GM12878 (cell line): Measurements from ENCODE around the gene CASTOR1. TPM values are rescaled to one million over a fixed set of nuclear protein-coding genes. Genes with fewer than 3 reads are reported as not detected.

Experiments
- ATAC-seq: fragments of 200-7000 bp; cut with Tn5 transposase; 3 replicates; pipeline ENCODE4 v1.9.1; 2020; ENCODE audit warnings: mild to moderate bottlenecking, moderate library complexity
- BruUV-seq: library from RNA; stranded (reverse); fragments of 400-500 nt; replicated peaks from 2 replicates; lab custom pipeline; 2021; lab: Mats Ljungman, UMichigan
- CTCF ChIA-PET: fragments of 300-600 bp; sonication (Branson Sonifier 250); formaldehyde crosslinking; extraction: SDS; loops from one replicate; lab custom pipeline; 2021; ENCODE audit warnings: inconsistent platforms; lab: Yijun Ruan, JAX
- POLR2A ChIA-PET: fragments of 350-600 bp; formaldehyde crosslinking; extraction: SDS; loops from one replicate; lab custom pipeline; 2021; ENCODE audit warnings: inconsistent platforms; lab: Charles Lee
- RAD21 ChIA-PET: fragments of 300-600 bp; sonication (Branson Sonifier 250); formaldehyde crosslinking; loops from one replicate; lab custom pipeline; 2023; ENCODE audit warnings: antibody characterized with exemption; ENCODE audit not compliant: unreplicated experiment; lab: Charles Lee
- SMC1A ChIA-PET: fragments of 300-600 bp; sonication (Branson Sonifier 250); formaldehyde crosslinking; loops from one replicate; lab custom pipeline; 2023; ENCODE audit not compliant: unreplicated experiment, uncharacterized antibody; lab: Charles Lee
- DNase-seq: peaks from one replicate; pipeline ENCODE4 v3.0.0-alpha.2; 2011; ENCODE audit warnings: low read depth, low spot score
- FAIRE-seq: peaks from 3 replicates; lab custom pipeline; 2011; peaks lifted over from hg19 to GRCh38; lab: Jason Lieb, UNC
- H2AFZ ChIP-seq: 2 replicates; pipeline ENCODE4 v1.6.0; 2011; ENCODE audit warnings: low read depth, low read length, control low read depth; ENCODE audit not compliant: control insufficient read depth
- H3K27ac ChIP-seq: 2 replicates; pipeline ENCODE4 v1.5.1; 2011; ENCODE audit warnings: control low read depth; ENCODE audit not compliant: control insufficient read depth, insufficient read depth
- H3K27me3 ChIP-seq, 2 experiments: replicated peaks in 1 of 2; 2 replicates each; pipeline versions ENCODE4 v1.6.0 to v1.6.1; 2011; ENCODE audit warnings: low read length in 1 of 2; ENCODE audit not compliant: control insufficient read depth in 2 of 2, insufficient read depth in 2 of 2
- H3K36me3 ChIP-seq, 2 experiments: 2 replicates each; pipeline ENCODE4 v1.5.1; 2011; ENCODE audit warnings: low read length in 1 of 2; ENCODE audit not compliant: control insufficient read depth in 2 of 2, insufficient read depth in 2 of 2
- H3K4me1 ChIP-seq: 2 replicates; pipeline ENCODE4 v1.6.1; 2011; ENCODE audit warnings: mild to moderate bottlenecking, low read length, moderate library complexity, mixed read lengths; ENCODE audit not compliant: control insufficient read depth, insufficient read depth
- H3K4me2 ChIP-seq: 2 replicates; pipeline ENCODE4 v1.6.0; 2011; ENCODE audit warnings: control low read depth; ENCODE audit not compliant: control insufficient read depth, insufficient read depth
- H3K4me3 ChIP-seq: fragments of 200-600 bp; sonication (generic); 2 replicates; pipeline ENCODE4 v1.5.1; 2016
- H3K79me2 ChIP-seq: 2 replicates; pipeline ENCODE4 v1.6.0; 2011; ENCODE audit warnings: low read length; ENCODE audit not compliant: control insufficient read depth, insufficient read depth
- H3K9ac ChIP-seq: 2 replicates; pipeline ENCODE4 v1.8.0; 2011; ENCODE audit warnings: low read length, control low read depth, mixed read lengths; ENCODE audit not compliant: control insufficient read depth, insufficient read depth
- H3K9me3 ChIP-seq: replicated peaks from 3 replicates; pipeline ENCODE4 v1.5.1; 2011; ENCODE audit warnings: mild to moderate bottlenecking, low read length; ENCODE audit not compliant: control insufficient read depth, insufficient read depth
- H4K20me1 ChIP-seq: 2 replicates; pipeline ENCODE4 v1.6.0; 2011; ENCODE audit not compliant: control insufficient read depth, insufficient read depth
- BHLHE40 ChIP-seq, 2 experiments: fragments of 450-650 bp in 1 of 2; IDR thresholded peaks; 2 replicates each; pipeline ENCODE4 v1.6.1; 2011 to 2017; ENCODE audit warnings: low read depth in 2 of 2, borderline replicate concordance in 1 of 2, improper control_type of control experiment in 1 of 2, low read length in 1 of 2, mild to moderate bottlenecking in 1 of 2
- CHD2 ChIP-seq: IDR thresholded peaks from 2 replicates; pipeline ENCODE4 v1.6.1; 2011; ENCODE audit warnings: low read depth, low read length, improper control_type of control experiment, borderline replicate concordance
- EED ChIP-seq: sonication (generic); IDR thresholded peaks from 2 replicates; pipeline ENCODE4 v1.6.1; 2016; ENCODE audit warnings: antibody characterized with exemption, low read depth
- MEF2B ChIP-seq: fragments of 450-650 bp; IDR thresholded peaks from 2 replicates; pipeline ENCODE4 v1.6.1; 2018; ENCODE audit warnings: mild to moderate bottlenecking, moderate library complexity; ENCODE audit not compliant: partially characterized antibody, poor library complexity, severe bottlenecking
- NFXL1 ChIP-seq: fragments of 450-650 bp; IDR thresholded peaks from 2 replicates; pipeline ENCODE4 v1.6.1; 2017; ENCODE audit warnings: antibody characterized with exemption, mild to moderate bottlenecking, borderline replicate concordance
- POLR2A ChIP-seq: IDR thresholded peaks from 2 replicates; pipeline ENCODE4 v1.6.1; 2011; ENCODE audit warnings: low read depth, mild to moderate bottlenecking, low read length
- WGBS: methylation state at CpG from one replicate; pipeline ENCODE4 v1.1.6; 2016; ENCODE audit warnings: low lambda C conversion rate; ENCODE audit not compliant: insufficient replicate concordance, insufficient coverage; ENCODE audit errors: missing lambda C conversion rate; 5-methylcytosine and 5-hydroxymethylcytosine counted together
- in situ Hi-C: fragments of 300-500 bp; cut with MboI; formaldehyde crosslinking; loops from 9 replicates; pipeline ENCODE4 v1.14.3; 2018; ENCODE audit warnings: mixed read lengths
- intact Hi-C: fragments of 100-400 bp; cut with micrococcal nuclease; formaldehyde crosslinking; loops from one replicate; pipeline ENCODE4 v1.14.2; 2022; ENCODE audit not compliant: unreplicated experiment
- polyA plus RNA-seq, 11 experiments: library from polyadenylated mRNA; depleted of rRNA in 4 of 11; unstranded in 6 of 11; stranded (reverse) in 5 of 11; fragments of >200 nt; fragmentation: Nextera tagmentation in 4 of 11; fragmentation: Illumina TruSeq in 1 of 11; extraction: Ambion mirVana in 4 of 11; extraction: Trizol in 1 of 11; gene quantifications; 1 replicate in 1 of 11; 2 replicates in 10 of 11; pipeline versions ENCODE4 v1.2.1 to v1.2.3, GENCODE V29; 2011 to 2016; ENCODE audit warnings: inconsistent platforms in 2 of 11, missing spikeins in 2 of 11, low read depth in 1 of 11
- total RNA-seq, 4 experiments: library from RNA; depleted of rRNA in 3 of 4; stranded (reverse); fragments of >200 nt in 3 of 4; fragmentation: Illumina TruSeq in 1 of 4; extraction: Trizol in 1 of 4; gene quantifications; 2 replicates each; pipeline versions ENCODE4 v1.2.1 to v1.2.3, GENCODE V29; 2013 to 2021

Gene CASTOR1
- total and polyA plus RNA-seq, 10 of the 15 experiments (the other 5 are each of a cell fraction or from before 2014, with no cell fraction given) = 0.31 to 9.1 (median 3.3) TPM

- DNase-seq (no peak), FAIRE-seq (no peak), ATAC-seq (no peak)
- no TSS peak for BruUV-seq
- H3K36me3 ChIP-seq = peaks cover 0 to 3% of the 10 kb centered on the region in 2 experiments; a peak in 2 of 4 replicates
- H3K79me2 ChIP-seq = peaks cover 40% of the 10 kb centered on the region
- peaks cover 16% of the 10 kb centered on the region for H3K4me1 ChIP-seq
- H3K27me3 ChIP-seq = no peaks in the 10 kb centered on the region
- ChIA-PET POLR2A (interaction anchor here (0.5 to 8.7 kb wide), 8 partner anchors 16 to 129 kb away, joined by 3 to 198 read pairs (median 14); partner anchors contain the start of genes CASTOR1, CCDC157 and SF3A1), CTCF (interaction anchor here (0.9 to 11.2 kb wide), 7 partner anchors 9 to 218 kb away, joined by 3 to 125 read pairs (median 4); partner anchors contain the start of gene CASTOR1), RAD21 (interaction anchor here (0.8 to 7.7 kb wide), 3 partner anchors 16 to 36 kb away, joined by 3 to 118 read pairs (median 39); partner anchors contain the start of gene CASTOR1), SMC1A (interaction anchor here (1.0 to 9.5 kb wide), 5 partner anchors 11 to 35 kb away, joined by 3 to 100 read pairs (median 36); partner anchors contain the start of genes CASTOR1, CCDC157 and SF3A1)
- H3K4me3 ChIP-seq = peak overlapping the region; percentile 93
- no peak overlapping the region for H2AFZ ChIP-seq
- intact Hi-C loops = loop anchor here (2.0 kb wide), 2 partner anchors 15 to 37 kb away; partner anchors contain the start of gene CASTOR1
- H3K9me3 ChIP-seq = no peaks in the 10 kb centered on the region
- peak overlapping the region; percentile 96 for H3K4me2 ChIP-seq
- peak; percentile 24; the same call in 1 of the 2 replicates for TF ChIP-seq CHD2
- 0 out of 2 replicates have a peak, but pooled peaks have one; percentile 23 for TF ChIP-seq POLR2A
- no peak for TF ChIP-seq NFXL1
- in situ Hi-C loops = no loop called here
- H3K9ac ChIP-seq = peak overlapping the region; percentile 63
- WGBS = 37% methylated on average over 14 of the region's 14 CpGs
- peak overlapping the region; percentile 69 for H3K27ac ChIP-seq
- no peaks in the 10 kb centered on the region for H4K20me1 ChIP-seq
These were observed 36.5 kb upstream of the CASTOR1 start for GRCh38 chr22:30325724-30326254.

- H3K4me1 ChIP-seq = peaks cover 16% of the 10 kb centered on the region
- intact Hi-C loops = loop anchor here (2.0 kb wide), 1 partner anchor 14 kb away; no protein-coding TSS in a partner anchor
- no peaks in the 10 kb centered on the region for H3K27me3 ChIP-seq
- no peak for DNase-seq
- H3K79me2 ChIP-seq = peaks cover 42% of the 10 kb centered on the region
- 93% methylated on average over 5 of the region's 5 CpGs for WGBS
- no peaks in the 10 kb centered on the region for H4K20me1 ChIP-seq
- peak overlapping the region; percentile 69 for H3K27ac ChIP-seq
- no peak for TF ChIP-seq EED
- TF ChIP-seq BHLHE40 (IDR thresholded peaks at IDR 0.05; ENCODE audit: borderline replicate concordance in 1 of 2, low read depth in 2 of 2, low read length in 1 of 2) = peak in 1 of 2 experiments; percentile 40; a peak in 1 of 4 replicates
- peak; percentile 74 for TF ChIP-seq MEF2B
- TF ChIP-seq, all 136 proteins: peak for 2
- H2AFZ ChIP-seq = no peak overlapping the region
- H3K4me3 ChIP-seq = peak overlapping the region; percentile 93
- no peaks in the 10 kb centered on the region for H3K36me3 ChIP-seq
- RAD21 ChIA-PET = interaction anchor here (0.8 to 7.7 kb wide), 4 partner anchors 10 to 35 kb away, joined by 3 to 118 read pairs (median 22); partner anchors contain the start of gene CASTOR1
- FAIRE-seq (no peak), ATAC-seq (no peak)
- in situ Hi-C loops = no loop called here
- no TSS peak for BruUV-seq
- SMC1A ChIA-PET = interaction anchor here (1.0 to 9.5 kb wide), 7 partner anchors 11 to 237 kb away, joined by 3 to 100 read pairs (median 5); partner anchors contain the start of genes CASTOR1, CCDC157 and SF3A1
- CTCF ChIA-PET = interaction anchor here (0.9 to 11.2 kb wide), 10 partner anchors 9 to 217 kb away, joined by 3 to 125 read pairs (median 4); partner anchors contain the start of genes CASTOR1 and MTFP1
- H3K4me2 ChIP-seq = peak overlapping the region; percentile 96
- peak overlapping the region; percentile 63 for H3K9ac ChIP-seq
- POLR2A ChIA-PET = interaction anchor here (0.5 to 8.7 kb wide), 8 partner anchors 16 to 129 kb away, joined by 3 to 198 read pairs (median 14); partner anchors contain the start of genes CASTOR1, CCDC157 and SF3A1
- no peaks in the 10 kb centered on the region for H3K9me3 ChIP-seq
These were observed 35.9 kb upstream of the CASTOR1 start for GRCh38 chr22:30325065-30325720.
